ENCODE data around the gene SMIM13.

DNA sequence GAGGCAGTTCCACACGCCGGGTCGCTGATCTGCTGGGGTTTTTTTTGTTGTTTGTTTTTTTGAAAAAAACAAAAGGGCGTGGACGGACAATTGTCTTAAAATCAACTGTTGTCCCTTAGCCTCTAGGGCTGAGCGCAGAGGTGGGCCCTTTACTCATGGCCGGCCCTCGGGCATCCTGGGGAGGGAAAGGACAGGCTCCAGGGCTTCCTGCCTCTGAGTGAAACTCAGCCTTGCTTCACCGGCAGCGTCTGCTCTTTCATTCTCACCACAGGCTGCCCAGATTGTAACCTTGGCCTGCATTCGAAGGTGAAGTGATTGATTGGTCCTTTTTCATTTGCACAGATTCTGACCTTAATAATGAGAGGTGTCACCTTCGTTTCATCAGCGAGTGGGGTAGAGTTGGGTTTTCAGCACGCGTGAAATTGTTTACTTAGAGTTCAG, 797 bp downstream of the SMIM13 start:
- TF ChIP-seq, protein P1, sequence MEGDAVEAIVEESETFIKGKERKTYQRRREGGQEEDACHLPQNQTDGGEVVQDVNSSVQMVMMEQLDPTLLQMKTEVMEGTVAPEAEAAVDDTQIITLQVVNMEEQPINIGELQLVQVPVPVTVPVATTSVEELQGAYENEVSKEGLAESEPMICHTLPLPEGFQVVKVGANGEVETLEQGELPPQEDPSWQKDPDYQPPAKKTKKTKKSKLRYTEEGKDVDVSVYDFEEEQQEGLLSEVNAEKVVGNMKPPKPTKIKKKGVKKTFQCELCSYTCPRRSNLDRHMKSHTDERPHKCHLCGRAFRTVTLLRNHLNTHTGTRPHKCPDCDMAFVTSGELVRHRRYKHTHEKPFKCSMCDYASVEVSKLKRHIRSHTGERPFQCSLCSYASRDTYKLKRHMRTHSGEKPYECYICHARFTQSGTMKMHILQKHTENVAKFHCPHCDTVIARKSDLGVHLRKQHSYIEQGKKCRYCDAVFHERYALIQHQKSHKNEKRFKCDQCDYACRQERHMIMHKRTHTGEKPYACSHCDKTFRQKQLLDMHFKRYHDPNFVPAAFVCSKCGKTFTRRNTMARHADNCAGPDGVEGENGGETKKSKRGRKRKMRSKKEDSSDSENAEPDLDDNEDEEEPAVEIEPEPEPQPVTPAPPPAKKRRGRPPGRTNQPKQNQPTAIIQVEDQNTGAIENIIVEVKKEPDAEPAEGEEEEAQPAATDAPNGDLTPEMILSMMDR (IDR thresholded peaks at IDR 0.05; ENCODE audit: insufficient read depth, low read length, poor library complexity, severe bottlenecking) = no peak
- TF ChIP-seq EZH2phosphoT487 (conservative IDR thresholded peaks at IDR 0.05; ENCODE audit: low read length) = no peak

All from SU-DHL-6 (cell line).